ENCODE measurements around the gene NPRL2. TPM values are rescaled to one million over a fixed set of nuclear protein-coding genes. Genes with fewer than 3 reads are reported as not detected.

NPRL2 gene
- total RNA-seq, 1 experiment from 2014 or later: 35.4 TPM

DNA sequence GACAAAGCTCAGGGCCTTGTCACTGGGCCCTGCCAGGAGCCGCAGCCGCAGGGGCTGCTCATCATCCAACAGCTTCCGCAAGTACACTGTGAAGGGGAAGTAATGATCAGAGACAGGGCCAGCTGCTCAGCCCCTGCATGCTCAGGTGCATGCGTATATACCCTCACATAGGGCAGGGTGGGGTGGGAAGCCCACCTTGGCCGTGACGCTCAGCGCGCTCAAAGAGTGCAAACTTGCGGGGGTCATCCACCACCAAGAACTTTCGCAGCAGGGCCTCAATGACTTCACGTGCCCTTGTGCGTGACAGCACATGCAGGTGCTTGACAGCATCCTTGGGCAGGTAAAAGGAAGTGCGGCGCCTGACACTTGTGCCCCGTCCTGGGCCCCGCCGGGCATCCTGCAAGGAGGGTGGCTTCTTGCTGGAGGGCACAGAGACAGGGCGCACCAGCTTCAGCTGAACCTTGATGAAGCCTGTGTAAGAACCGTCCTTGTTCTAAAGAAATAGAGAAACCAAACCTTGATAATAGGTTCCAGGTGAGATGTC, 19.1 kb downstream of the NPRL2 start:
- ChIA-PET CTCF (no interaction called here), POLR2A (no interaction called here), RAD21 (ENCODE audit: low non-redundant PET in 1 of 2, low total read pairs in 2 of 2, uncharacterized antibody in 2 of 2, unreplicated experiment in 2 of 2) (no interaction called here)
- peaks cover 30 to 37% of the 10 kb centered on the region in 2 experiments; a peak in 3 of 4 replicates for H3K36me3 ChIP-seq (ENCODE audit: control insufficient read depth in 1 of 2, insufficient read depth in 2 of 2, low read length in 2 of 2)
- H4K20me1 ChIP-seq (ENCODE audit: insufficient read depth): no peaks in the 10 kb centered on the region; the same call in 1 of the 2 replicates
- no peak overlapping the region for H2AFZ ChIP-seq (ENCODE audit: low read depth, low read length, poor library complexity, severe bottlenecking)
- DNase-seq (ENCODE audit: low read depth, low spot score): no peak
- H3K27me3 ChIP-seq (ENCODE audit: insufficient read depth, low read length): no peaks in the 10 kb centered on the region
- intact Hi-C loops (cut with micrococcal nuclease): no loop called here
- no peak overlapping the region for H3K4me3 ChIP-seq (replicated peaks in 1 of 2; ENCODE audit: low read depth in 1 of 2, low read length in 2 of 2)
- peaks cover 18 to 36% of the 10 kb centered on the region in 2 experiments for H3K4me1 ChIP-seq (ENCODE audit: control insufficient read depth in 1 of 2, insufficient read depth in 2 of 2, low read length in 2 of 2)
- H3K79me2 ChIP-seq (ENCODE audit: insufficient read depth, low read length): peaks cover 75% of the 10 kb centered on the region
- no peak overlapping the region for H3K27ac ChIP-seq (ENCODE audit: low read depth, low read length)
- H3K4me2 ChIP-seq (ENCODE audit: low read length): no peak overlapping the region
- ATAC-seq: no peak
- H3K9ac ChIP-seq (ENCODE audit: low read length): no peak overlapping the region
- no TSS peak for BruUV-seq (replicated peaks)
- no peaks in the 10 kb centered on the region for H3K9me2 ChIP-seq (ENCODE audit: insufficient read depth)
- no peak for TF ChIP-seq SRF (IDR thresholded peaks at IDR 0.05; ENCODE audit: low read depth)
- no peaks in the 10 kb centered on the region for H3K9me3 ChIP-seq (ENCODE audit: control insufficient read depth in 1 of 2, insufficient read depth in 1 of 2, low read depth in 1 of 2, low read length in 2 of 2)

DNA sequence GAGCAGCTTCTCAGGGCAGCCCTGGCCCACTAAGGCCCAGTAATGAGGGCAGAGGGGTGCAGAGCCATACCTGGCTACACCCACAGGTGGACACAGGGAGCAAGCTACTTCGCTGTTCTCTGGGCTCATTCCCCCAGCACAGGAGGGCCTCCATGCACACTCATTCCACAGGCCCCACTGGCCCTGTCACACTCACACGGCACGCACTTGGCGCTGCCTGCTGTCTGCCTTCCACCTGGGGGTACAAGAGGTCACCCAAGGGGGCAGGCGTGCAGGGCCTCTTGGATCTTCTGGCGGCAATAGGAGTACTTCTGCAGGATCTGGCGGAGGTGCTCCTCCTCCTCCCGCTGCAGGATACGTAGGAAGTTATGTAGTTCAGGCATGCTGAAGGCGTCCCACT, 20.2 kb downstream of the NPRL2 start:
- peaks cover 33 to 45% of the 10 kb centered on the region in 2 experiments; a peak in 3 of 4 replicates for H3K36me3 ChIP-seq (ENCODE audit: control insufficient read depth in 1 of 2, insufficient read depth in 2 of 2, low read length in 2 of 2)
- no peak overlapping the region for H2AFZ ChIP-seq (ENCODE audit: low read depth, low read length, poor library complexity, severe bottlenecking)
- TF ChIP-seq JUND (IDR thresholded peaks at IDR 0.05) (no peak), EZH2phosphoT487 (IDR thresholded peaks at IDR 0.05; ENCODE audit: borderline replicate concordance) (no peak), CBX3 (IDR thresholded peaks at IDR 0.05; ENCODE audit: low read depth) (no peak), FOSL1 (IDR thresholded peaks at IDR 0.05; ENCODE audit: low read depth) (no peak), SRF (IDR thresholded peaks at IDR 0.05; ENCODE audit: low read depth) (no peak), EGR1 (IDR thresholded peaks at IDR 0.05; ENCODE audit: low read depth) (no peak), ZNF274 (IDR thresholded peaks at IDR 0.05; ENCODE audit: low read depth, low read length) (no peak)
- TF ChIP-seq, protein P1, sequence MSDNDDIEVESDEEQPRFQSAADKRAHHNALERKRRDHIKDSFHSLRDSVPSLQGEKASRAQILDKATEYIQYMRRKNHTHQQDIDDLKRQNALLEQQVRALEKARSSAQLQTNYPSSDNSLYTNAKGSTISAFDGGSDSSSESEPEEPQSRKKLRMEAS (IDR thresholded peaks at IDR 0.05): no peak
- TF ChIP-seq, protein P2, sequence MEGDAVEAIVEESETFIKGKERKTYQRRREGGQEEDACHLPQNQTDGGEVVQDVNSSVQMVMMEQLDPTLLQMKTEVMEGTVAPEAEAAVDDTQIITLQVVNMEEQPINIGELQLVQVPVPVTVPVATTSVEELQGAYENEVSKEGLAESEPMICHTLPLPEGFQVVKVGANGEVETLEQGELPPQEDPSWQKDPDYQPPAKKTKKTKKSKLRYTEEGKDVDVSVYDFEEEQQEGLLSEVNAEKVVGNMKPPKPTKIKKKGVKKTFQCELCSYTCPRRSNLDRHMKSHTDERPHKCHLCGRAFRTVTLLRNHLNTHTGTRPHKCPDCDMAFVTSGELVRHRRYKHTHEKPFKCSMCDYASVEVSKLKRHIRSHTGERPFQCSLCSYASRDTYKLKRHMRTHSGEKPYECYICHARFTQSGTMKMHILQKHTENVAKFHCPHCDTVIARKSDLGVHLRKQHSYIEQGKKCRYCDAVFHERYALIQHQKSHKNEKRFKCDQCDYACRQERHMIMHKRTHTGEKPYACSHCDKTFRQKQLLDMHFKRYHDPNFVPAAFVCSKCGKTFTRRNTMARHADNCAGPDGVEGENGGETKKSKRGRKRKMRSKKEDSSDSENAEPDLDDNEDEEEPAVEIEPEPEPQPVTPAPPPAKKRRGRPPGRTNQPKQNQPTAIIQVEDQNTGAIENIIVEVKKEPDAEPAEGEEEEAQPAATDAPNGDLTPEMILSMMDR (IDR thresholded peaks at IDR 0.05 in 2 of 3, conservative IDR thresholded peaks at IDR 0.05 in 1 of 3; ENCODE audit: borderline replicate concordance in 1 of 3, insufficient read depth in 1 of 3, low read depth in 2 of 3, low read length in 2 of 3): no peak
- TF ChIP-seq, protein P3, sequence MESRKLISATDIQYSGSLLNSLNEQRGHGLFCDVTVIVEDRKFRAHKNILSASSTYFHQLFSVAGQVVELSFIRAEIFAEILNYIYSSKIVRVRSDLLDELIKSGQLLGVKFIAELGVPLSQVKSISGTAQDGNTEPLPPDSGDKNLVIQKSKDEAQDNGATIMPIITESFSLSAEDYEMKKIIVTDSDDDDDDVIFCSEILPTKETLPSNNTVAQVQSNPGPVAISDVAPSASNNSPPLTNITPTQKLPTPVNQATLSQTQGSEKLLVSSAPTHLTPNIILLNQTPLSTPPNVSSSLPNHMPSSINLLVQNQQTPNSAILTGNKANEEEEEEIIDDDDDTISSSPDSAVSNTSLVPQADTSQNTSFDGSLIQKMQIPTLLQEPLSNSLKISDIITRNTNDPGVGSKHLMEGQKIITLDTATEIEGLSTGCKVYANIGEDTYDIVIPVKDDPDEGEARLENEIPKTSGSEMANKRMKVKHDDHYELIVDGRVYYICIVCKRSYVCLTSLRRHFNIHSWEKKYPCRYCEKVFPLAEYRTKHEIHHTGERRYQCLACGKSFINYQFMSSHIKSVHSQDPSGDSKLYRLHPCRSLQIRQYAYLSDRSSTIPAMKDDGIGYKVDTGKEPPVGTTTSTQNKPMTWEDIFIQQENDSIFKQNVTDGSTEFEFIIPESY (IDR thresholded peaks at IDR 0.05; ENCODE audit: extremely low read depth, insufficient replicate concordance, low read length): no peak
- no peaks in the 10 kb centered on the region for H3K9me2 ChIP-seq (ENCODE audit: insufficient read depth)
- H3K27me3 ChIP-seq (ENCODE audit: insufficient read depth, low read length): no peaks in the 10 kb centered on the region
- ChIA-PET POLR2A (no interaction called here), CTCF (no interaction called here), RAD21 (ENCODE audit: low non-redundant PET in 1 of 2, low total read pairs in 2 of 2, uncharacterized antibody in 2 of 2, unreplicated experiment in 2 of 2) (no interaction called here)
- H3K4me2 ChIP-seq (ENCODE audit: low read length): no peak overlapping the region
- peaks cover 10 to 25% of the 10 kb centered on the region in 2 experiments for H3K4me1 ChIP-seq (ENCODE audit: control insufficient read depth in 1 of 2, insufficient read depth in 2 of 2, low read length in 2 of 2)
- peak overlapping the region; percentile 19; the same call in 1 of the 2 replicates for H3K27ac ChIP-seq (ENCODE audit: low read depth, low read length)
- no TSS peak for BruUV-seq (replicated peaks)
- DNase-seq (ENCODE audit: low read depth, low spot score): no peak
- peaks cover 73% of the 10 kb centered on the region for H3K79me2 ChIP-seq (ENCODE audit: insufficient read depth, low read length)
- no peak for ATAC-seq
- H3K9ac ChIP-seq (ENCODE audit: low read length): no peak overlapping the region
- no peaks in the 10 kb centered on the region for H3K9me3 ChIP-seq (ENCODE audit: control insufficient read depth in 1 of 2, insufficient read depth in 1 of 2, low read depth in 1 of 2, low read length in 2 of 2)
- no peaks in the 10 kb centered on the region; the same call in 1 of the 2 replicates for H4K20me1 ChIP-seq (ENCODE audit: insufficient read depth)
- intact Hi-C loops (cut with micrococcal nuclease): no loop called here
- no peak overlapping the region for H3K4me3 ChIP-seq (replicated peaks in 1 of 2; ENCODE audit: low read depth in 1 of 2, low read length in 2 of 2)
